Activated CD8-positive, alpha-beta T cell treated with anti-CD3 and anti-CD28 coated beads, Interleukin-2, amount 10 ng/mL, durations not matched to agents 7 days and 5 days (primary cell): ENCODE results near the gene HBQ1. TPM values are rescaled to one million over a fixed set of nuclear protein-coding genes. Genes with fewer than 3 reads are reported as not detected.
"Not testable (repeated sequence)": the region's sequence is repeated elsewhere in the genome, so short reads cannot be mapped to it uniquely, and the experiment has no call there.

Source experiments
- ATAC-seq: fragments of 150-1000 bp; cut with Tn5 transposase; one replicate; pipeline ENCODE4 v1.10.0; 2021; ENCODE audit warnings: moderate library complexity
- CTCF ChIA-PET: fragments of 350-600 bp; sonication (Branson Sonifier 250); formaldehyde crosslinking; loops from one replicate; lab custom pipeline; 2021; ENCODE audit warnings: antibody characterized with exemption; lab: Charles Lee
- POLR2A ChIA-PET: fragments of 350-600 bp; sonication (Branson Sonifier 250); formaldehyde crosslinking; loops from one replicate; lab custom pipeline; 2021; ENCODE audit warnings: antibody characterized with exemption; lab: Charles Lee
- DNase-seq: peaks from one replicate; pipeline ENCODE4 v3.0.0-alpha.2; 2020
- H3K27ac Mint-ChIP-seq: one replicate; pipeline ENCODE4 v1.8.0; 2021; ENCODE audit warnings: mild to moderate bottlenecking, mixed read lengths
- H3K27me3 Mint-ChIP-seq: one replicate; pipeline ENCODE4 v1.8.0; 2021; ENCODE audit warnings: low read depth, mixed read lengths
- H3K36me3 Mint-ChIP-seq: one replicate; pipeline ENCODE4 v1.8.0; 2021; ENCODE audit warnings: low read depth, mixed read lengths
- H3K4me1 Mint-ChIP-seq: one replicate; pipeline ENCODE4 v1.8.0; 2021; ENCODE audit warnings: low read depth, mixed read lengths
- H3K4me3 Mint-ChIP-seq: one replicate; pipeline ENCODE4 v1.8.0; 2021; ENCODE audit warnings: mild to moderate bottlenecking, mixed read lengths
- H3K9me3 Mint-ChIP-seq: one replicate; pipeline ENCODE4 v1.8.0; 2022; ENCODE audit warnings: mixed read lengths; ENCODE audit not compliant: insufficient read depth
- total RNA-seq, 2 experiments: library from RNA; stranded (reverse); gene quantifications; one replicate each; pipeline ENCODE4 v1.2.3, GENCODE V29; 2021

The HBQ1 gene
- total RNA-seq, 2 experiments from 2014 or later, result not detected

GRCh38 chr16:193441-193840 lies 13.2 kb downstream of the HBQ1 start:
- Mint-ChIP-seq H3K27ac (no peak overlapping the region), H3K4me1 (peaks cover 5% of the 10 kb centered on the region), H3K9me3 (no peaks in the 10 kb centered on the region), H3K36me3 (peaks cover 53% of the 10 kb centered on the region), H3K27me3 (no peaks in the 10 kb centered on the region), H3K4me3 (no peak overlapping the region)
- POLR2A ChIA-PET, result no interaction called here
- no peak for ATAC-seq
- DNase-seq, result no peak
- CTCF ChIA-PET, result no interaction called here

GRCh38 chr16:194516-194915 lies 14.3 kb downstream of the HBQ1 start:
- DNase-seq, result no peak
- POLR2A ChIA-PET, result no interaction called here
- peaks cover 52% of the 10 kb centered on the region for H3K36me3 Mint-ChIP-seq
- H3K9me3 Mint-ChIP-seq, result no peaks in the 10 kb centered on the region
- H3K27ac Mint-ChIP-seq, result no peak overlapping the region
- ATAC-seq, result no peak
- CTCF ChIA-PET, result interaction anchor here (1.5 kb wide), 1 partner anchor 77 kb away, joined by 5 read pairs; no protein-coding TSS in a partner anchor
- H3K4me1 Mint-ChIP-seq, result no peaks in the 10 kb centered on the region
- no peaks in the 10 kb centered on the region for H3K27me3 Mint-ChIP-seq
- no peak overlapping the region for H3K4me3 Mint-ChIP-seq

GRCh38 chr16:200388-200787 lies 20.1 kb downstream of the HBQ1 start:
- ATAC-seq (no peak), DNase-seq (no peak)
- no peaks in the 10 kb centered on the region for H3K4me1 Mint-ChIP-seq
- no peaks in the 10 kb centered on the region for H3K27me3 Mint-ChIP-seq
- H3K36me3 Mint-ChIP-seq, result peaks cover 48% of the 10 kb centered on the region
- ChIA-PET CTCF (no interaction called here), POLR2A (no interaction called here)
- H3K9me3 Mint-ChIP-seq, result no peaks in the 10 kb centered on the region
- H3K27ac Mint-ChIP-seq, result no peak overlapping the region
- no peak overlapping the region for H3K4me3 Mint-ChIP-seq

- ChIA-PET POLR2A (no interaction called here), CTCF (no interaction called here)
- H3K9me3 Mint-ChIP-seq, result no peaks in the 10 kb centered on the region
These were observed 23.0 kb downstream of the HBQ1 start for GRCh38 chr16:203246-203645.

DNA sequence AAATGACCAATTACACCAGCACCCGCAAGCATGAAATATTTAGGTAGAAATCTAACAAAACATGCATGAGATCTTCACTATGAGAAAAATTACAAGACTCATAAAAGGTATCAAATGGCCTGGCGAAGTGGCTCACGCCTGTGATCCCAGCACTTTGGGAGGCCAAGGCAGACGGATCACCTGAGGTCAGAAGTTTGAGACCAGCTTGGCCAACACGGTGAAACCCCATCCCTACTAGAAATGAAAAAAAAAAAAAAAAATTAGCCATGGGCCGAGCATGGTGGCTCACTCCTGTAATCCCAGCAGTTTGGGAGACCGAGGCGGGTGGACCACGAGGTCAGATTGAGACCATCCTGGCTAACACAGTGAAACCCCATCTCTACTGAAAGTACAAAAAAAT lies 23.8 kb downstream of the HBQ1 start:
- H3K27me3 Mint-ChIP-seq, POLR2A ChIA-PET, DNase-seq, ATAC-seq, H3K4me3 Mint-ChIP-seq, CTCF ChIA-PET, H3K27ac Mint-ChIP-seq, H3K4me1 Mint-ChIP-seq, H3K9me3 Mint-ChIP-seq: not testable (repeated sequence)
- H3K36me3 Mint-ChIP-seq, result peaks cover 49% of the 10 kb centered on the region

More at GRCh38 chr16:203246-203645, 23.0 kb downstream of the HBQ1 start:
- H3K4me3 Mint-ChIP-seq, result no peak overlapping the region
- no peak for DNase-seq
- ATAC-seq, result no peak
- H3K36me3 Mint-ChIP-seq, result peaks cover 54% of the 10 kb centered on the region
- no peaks in the 10 kb centered on the region for H3K27me3 Mint-ChIP-seq
- H3K4me1 Mint-ChIP-seq, result peaks cover 8% of the 10 kb centered on the region
- no peak overlapping the region for H3K27ac Mint-ChIP-seq

GRCh38 chr16:209359-209758 lies 29.1 kb downstream of the HBQ1 start:
- POLR2A ChIA-PET, H3K9me3 Mint-ChIP-seq, H3K4me3 Mint-ChIP-seq, DNase-seq, ATAC-seq, H3K27me3 Mint-ChIP-seq, H3K27ac Mint-ChIP-seq, H3K4me1 Mint-ChIP-seq: not testable (repeated sequence)
- H3K36me3 Mint-ChIP-seq, result peaks cover 49% of the 10 kb centered on the region
- CTCF ChIA-PET, result interaction anchor here (1.3 to 2.4 kb wide), 2 partner anchors 102 to 113 kb away, joined by 3 to 7 read pairs; no protein-coding TSS in a partner anchor

GRCh38 chr16:211631-212180 lies 31.4 kb downstream of the HBQ1 start:
- peaks cover 46% of the 10 kb centered on the region for H3K36me3 Mint-ChIP-seq
- H3K4me1 Mint-ChIP-seq, POLR2A ChIA-PET, H3K27me3 Mint-ChIP-seq, H3K9me3 Mint-ChIP-seq, DNase-seq, H3K27ac Mint-ChIP-seq, ATAC-seq, H3K4me3 Mint-ChIP-seq: not testable (repeated sequence)
- CTCF ChIA-PET, result interaction anchor here (1.4 to 1.6 kb wide), 2 partner anchors 105 to 151 kb away, joined by 4 to 5 read pairs; no protein-coding TSS in a partner anchor

- Mint-ChIP-seq H3K4me1 (no peaks in the 10 kb centered on the region), H3K27me3 (no peaks in the 10 kb centered on the region), H3K9me3 (no peaks in the 10 kb centered on the region), H3K36me3 (peaks cover 45% of the 10 kb centered on the region), H3K27ac (no peak overlapping the region), H3K4me3 (no peak overlapping the region)
- CTCF ChIA-PET, result interaction anchor here (0.8 to 1.4 kb wide), 2 partner anchors 22 to 106 kb away, joined by 3 to 5 read pairs; no protein-coding TSS in a partner anchor
- ATAC-seq, result no peak
- POLR2A ChIA-PET, result no interaction called here
- no peak for DNase-seq
These were observed 32.7 kb downstream of the HBQ1 start for GRCh38 chr16:212999-213398.

- Mint-ChIP-seq H3K9me3 (no peaks in the 10 kb centered on the region), H3K27me3 (no peaks in the 10 kb centered on the region), H3K27ac (peak overlapping the region; percentile 20), H3K4me3 (no peak overlapping the region), H3K36me3 (peaks cover 46% of the 10 kb centered on the region), H3K4me1 (no peaks in the 10 kb centered on the region)
- DNase-seq (no peak), ATAC-seq (no peak)
- ChIA-PET CTCF (no interaction called here), POLR2A (no interaction called here)
These were observed 39.8 kb downstream of the HBQ1 start for GRCh38 chr16:220021-220420.

- Mint-ChIP-seq H3K27ac (peak overlapping the region; percentile 91), H3K9me3 (no peaks in the 10 kb centered on the region), H3K4me1 (peaks cover 29% of the 10 kb centered on the region), H3K36me3 (peaks cover 29% of the 10 kb centered on the region), H3K27me3 (no peaks in the 10 kb centered on the region), H3K4me3 (peak overlapping the region; percentile 85)
- ChIA-PET POLR2A (interaction anchor here (0.6 to 1.3 kb wide), 5 partner anchors 13 to 124 kb away, joined by 3 to 4 read pairs (median 3); partner anchors contain the start of gene HBQ1), CTCF (interaction anchor here (1.0 to 4.4 kb wide), 9 partner anchors 8 to 134 kb away, joined by 3 to 21 read pairs (median 3); partner anchors contain the start of gene AXIN1)
- DNase-seq (peak; percentile 39), ATAC-seq (peak; percentile 37)
These were observed 48.0 kb downstream of the HBQ1 start for GRCh38 chr16:228151-228851.

DNA sequence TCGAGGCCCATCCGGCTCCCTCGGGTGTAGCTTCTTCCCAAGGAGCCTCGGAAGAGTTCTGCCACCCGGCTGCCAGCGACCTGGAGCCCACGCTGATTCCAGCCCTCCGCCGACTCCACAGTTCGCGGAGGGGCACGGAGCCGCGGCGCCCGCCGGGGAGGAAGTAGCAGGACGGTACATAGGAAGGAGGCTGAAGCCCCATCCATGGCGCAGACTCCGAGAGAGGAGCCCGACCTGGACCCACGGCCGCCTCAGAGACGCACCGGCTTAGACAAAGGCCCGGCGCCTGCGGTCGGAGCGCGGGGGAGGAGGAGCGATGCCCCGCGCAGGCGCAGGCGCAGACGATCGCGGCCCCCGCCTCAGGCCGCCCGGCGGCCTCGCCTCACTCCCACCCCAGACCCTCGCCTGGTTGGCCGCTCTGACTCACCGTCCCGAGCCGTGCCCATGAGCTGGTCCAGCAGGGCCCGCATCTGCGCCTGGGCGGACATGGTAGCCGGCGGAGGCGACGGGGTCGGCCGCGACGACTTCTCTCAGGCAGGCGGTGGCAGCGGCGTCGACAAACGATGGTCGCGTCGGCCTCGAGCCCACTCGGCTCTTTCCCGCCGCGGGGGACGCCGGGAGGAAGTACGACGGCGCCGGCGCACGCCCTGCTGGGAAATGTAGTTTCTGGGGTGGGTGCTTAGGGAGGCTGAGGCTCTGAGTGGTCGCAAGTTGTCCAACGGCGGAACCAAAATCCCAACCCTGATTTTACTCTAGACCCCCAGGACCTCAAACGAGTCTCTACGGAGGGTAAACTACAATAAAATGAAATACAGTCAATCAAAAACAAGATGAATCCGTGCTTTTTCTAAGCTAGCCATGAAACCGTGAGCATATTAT lies 48.8 kb downstream of the HBQ1 start, which contains the start of gene LUC7L:
Gene LUC7L, minus strand, starts transcription at position 598 of the 879 bp plus-strand sequence. Its CDS starts 110 bp downstream, at position 488.
- Mint-ChIP-seq H3K4me3 (peak within 1 kb of the TSS; percentile 85), H3K4me1 (peaks cover 29% of the 10 kb centered on the region), H3K27me3 (no peaks in the 10 kb centered on the region), H3K9me3 (no peaks in the 10 kb centered on the region), H3K27ac (peak within 1 kb of the TSS; percentile 91), H3K36me3 (peaks cover 24% of the 10 kb centered on the region)
- peak; percentile 89 for ATAC-seq
- ChIA-PET POLR2A (interaction anchor here (0.6 to 1.3 kb wide), 7 partner anchors 14 to 141 kb away, joined by 3 to 4 read pairs (median 3); partner anchors contain the start of genes HBQ1 and MRPL28), CTCF (interaction anchor here (1.0 to 4.4 kb wide), 7 partner anchors 80 to 133 kb away, joined by 3 to 21 read pairs (median 3); partner anchors contain the start of gene AXIN1)
- peak; percentile 91 for DNase-seq
